CD4-positive, alpha-beta T cell treated with Interleukin-21 for 1 hour (primary cell): ENCODE measurements around the gene ZNF324B.
"Not testable (repeated sequence)": the region's sequence is repeated elsewhere in the genome, so short reads cannot be mapped to it uniquely, and the experiment has no call there.

Source experiments
- DNase-seq: peaks from one replicate; pipeline ENCODE4 v3.0.0-alpha.2; 2020

The ZNF324B gene

DNA sequence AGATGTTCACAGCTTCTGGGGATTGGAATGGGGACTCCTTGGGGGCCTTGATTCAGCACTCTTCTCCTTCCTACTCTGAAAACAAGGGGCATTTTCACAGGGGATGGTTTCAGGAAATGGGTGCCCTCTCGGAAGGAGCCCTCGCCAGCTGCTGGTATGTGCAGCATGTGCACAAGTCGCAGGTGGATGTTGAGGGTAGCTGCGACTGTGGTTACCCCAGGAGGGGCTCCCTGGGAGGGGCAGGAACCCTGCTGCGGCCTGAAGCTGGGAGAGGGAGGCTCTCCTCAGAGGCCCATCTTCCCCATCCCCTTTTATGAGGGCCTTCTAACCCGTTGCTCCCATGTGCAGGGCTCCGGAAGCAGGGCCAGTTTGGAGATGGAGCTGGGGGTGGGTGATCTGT lies 30.9 kb downstream of the ZNF324B start:
- no peak for DNase-seq

DNA sequence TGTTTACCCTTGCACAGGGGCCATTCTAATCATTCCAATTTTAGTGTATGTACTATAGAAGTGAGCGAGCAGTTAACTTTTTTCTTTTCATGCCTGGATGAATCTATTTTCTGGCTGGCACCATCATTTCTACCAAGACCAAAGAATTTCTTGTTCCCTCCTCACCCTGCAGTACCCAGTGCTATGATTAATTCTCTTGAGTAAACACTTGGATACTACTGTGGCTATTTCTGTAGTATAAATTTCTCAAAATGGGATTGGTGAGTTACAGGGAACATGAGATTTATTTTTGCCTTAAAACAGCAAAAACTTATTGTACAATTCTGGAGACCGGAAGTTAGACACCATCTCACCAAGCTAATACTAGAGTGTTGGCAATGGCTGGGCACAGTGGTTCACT lies 32.4 kb downstream of the ZNF324B start:
- DNase-seq: no peak

DNA sequence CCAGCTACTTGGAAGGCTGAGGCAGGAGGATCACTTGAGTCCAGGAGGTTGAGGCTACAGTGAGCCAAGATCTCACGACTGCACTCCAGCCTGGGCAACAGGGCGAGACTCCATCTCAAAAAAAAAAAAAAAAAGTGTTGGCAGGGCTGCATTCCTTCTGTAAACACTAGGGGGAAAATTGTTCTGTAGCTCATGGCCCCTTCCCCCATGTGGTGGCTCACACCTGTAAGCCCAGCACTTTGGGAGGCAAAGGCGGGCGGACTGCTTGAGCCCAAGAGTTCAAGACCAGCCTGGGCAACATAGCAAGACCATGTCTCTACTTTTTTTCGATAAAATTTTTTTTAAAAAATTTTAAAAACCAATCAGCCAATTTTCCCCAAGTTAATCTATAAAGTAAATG lies 32.9 kb downstream of the ZNF324B start:
- DNase-seq: not testable (repeated sequence)

DNA sequence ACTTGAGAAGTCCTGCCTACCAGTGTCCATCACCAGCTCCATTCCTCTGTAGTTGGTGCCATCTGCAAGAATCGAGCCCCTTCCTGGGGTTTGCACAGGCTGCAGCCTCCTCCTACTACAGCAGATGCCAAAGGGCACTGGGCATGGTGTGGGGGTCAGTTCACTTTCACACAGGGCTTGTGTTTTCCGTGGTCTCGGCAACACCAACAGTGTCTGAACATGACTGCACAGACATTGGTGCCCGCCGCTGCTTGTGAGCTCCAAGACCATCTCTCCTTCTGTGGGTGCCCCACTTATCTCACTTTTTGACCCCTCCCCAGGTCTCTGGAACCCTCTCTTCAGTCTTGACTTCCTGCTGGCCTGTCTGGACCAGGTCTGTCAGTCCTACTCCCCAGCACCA lies 40.0 kb downstream of the ZNF324B start:
- no peak for DNase-seq

DNA sequence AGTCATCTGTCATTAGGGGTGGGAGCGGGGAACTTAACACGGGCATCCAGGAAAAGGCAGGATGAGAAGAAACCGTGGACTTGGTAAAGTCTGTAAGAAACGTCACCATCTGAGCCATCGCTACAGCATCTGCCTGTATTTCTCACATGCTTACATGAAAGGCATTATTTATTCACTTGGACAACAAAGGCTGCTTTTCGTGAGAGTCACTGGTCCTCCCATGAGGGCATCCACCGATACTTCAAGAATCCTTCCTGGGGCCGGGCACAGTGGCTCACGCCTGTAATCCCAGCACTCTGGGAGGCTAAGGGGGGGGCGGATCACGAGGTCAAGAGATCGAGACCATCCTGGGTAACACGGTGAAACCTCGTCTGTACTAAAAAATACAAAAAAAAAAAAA lies 40.8 kb downstream of the ZNF324B start:
- no peak for DNase-seq

DNA sequence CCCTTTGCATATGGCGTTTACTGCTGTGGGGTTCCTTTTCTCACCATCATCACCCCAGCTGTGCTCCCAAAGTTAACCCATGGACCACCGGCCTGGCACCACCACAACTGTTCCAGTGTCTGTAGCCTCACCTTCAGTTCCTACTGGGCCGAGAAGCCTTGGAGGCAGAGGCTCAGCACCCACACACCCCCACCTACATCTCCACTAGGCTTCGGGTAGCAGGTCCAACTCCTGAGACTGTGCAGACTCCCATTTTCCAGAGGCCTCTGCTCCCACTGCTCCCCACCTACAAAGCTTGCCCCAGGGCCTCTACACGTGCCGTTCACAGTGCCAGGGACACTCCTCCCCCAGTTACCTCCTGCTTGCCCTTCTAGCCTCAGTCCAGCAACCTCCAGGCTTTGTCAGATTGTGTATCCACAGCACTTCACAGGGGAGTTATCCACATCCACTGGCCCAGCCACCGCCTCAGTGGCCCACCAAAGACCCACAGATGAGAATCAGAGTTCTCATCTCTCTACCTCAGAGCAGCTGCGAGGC lies 46.3 kb downstream of the ZNF324B start:
- no peak for DNase-seq

DNA sequence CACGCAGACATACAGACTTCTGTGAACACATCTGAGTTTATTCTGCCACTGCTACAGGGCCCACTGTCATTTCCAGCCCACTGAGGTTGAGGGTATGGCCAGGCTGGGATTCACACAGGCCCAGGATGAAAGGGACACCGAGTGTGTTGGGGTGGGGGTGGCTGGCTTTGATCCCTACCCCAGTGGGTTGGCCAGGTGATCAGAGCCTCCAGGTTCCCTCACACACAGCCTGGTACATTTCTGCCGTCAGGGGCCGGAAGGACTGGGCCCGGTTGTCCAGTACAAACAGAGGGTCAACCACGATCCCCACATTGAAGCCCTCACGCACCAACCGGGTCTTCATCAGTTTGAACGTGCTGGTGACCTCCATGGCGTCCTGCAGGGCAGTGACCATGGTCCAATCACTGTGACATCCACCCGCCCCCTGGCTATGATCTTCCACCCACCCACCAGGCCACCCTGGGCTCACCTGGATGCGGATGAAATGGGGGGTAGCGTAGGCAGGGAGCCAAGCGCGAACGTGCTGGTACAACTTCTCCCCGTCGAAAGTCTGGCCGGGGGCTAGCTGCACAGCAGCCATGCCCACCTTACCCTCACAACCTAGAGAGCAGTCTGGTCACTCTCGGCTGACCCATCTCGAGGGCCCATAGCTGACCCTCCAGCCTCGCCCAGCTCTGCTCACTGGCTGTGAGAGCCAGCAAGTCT lies 47.0 kb downstream of the ZNF324B start:
- no peak for DNase-seq

DNA sequence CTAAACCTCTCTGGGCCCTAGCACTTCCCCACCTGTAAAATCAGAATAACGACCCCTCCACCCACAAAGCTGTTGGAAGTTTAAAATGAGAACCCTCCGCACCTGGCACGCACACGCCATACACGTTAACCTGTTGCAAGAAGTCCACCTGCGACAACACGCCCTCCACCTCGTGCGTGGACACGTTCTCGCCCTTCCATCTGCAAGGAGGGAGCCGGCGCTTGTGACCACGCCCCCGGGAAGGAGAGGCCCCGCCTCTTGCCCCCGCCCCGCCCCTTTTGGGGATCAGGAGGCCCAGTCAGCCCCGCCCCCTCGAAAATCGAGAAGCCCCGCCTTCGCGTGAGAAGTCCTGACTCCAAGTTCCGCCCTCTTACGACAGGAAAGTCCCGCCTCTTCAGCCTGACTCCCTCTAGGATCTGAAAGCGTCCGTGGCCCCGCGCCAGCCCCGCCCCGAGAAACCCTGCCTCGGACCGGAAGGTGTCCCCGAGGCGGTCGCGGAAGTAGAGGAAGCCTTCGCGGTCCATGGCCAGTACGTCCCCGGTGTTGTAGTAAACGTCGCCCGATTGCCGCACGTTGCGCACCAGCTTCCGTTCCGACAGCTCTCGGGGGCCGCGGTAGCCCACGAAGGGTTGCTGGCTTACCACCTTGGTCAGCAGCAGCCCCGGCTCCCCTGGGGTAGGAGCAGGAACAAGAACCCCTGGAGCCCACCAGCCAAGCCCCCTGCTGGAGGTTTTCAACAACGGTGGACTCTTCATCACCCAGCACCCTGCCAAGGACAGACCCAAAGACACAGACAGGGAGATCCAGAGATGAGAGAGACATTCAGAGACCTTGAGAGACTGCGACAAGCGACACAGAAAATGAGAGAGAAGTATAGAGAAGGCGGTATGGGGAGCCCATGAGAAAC lies 47.9 kb downstream of the ZNF324B start:
- DNase-seq: peak; percentile 97

DNA sequence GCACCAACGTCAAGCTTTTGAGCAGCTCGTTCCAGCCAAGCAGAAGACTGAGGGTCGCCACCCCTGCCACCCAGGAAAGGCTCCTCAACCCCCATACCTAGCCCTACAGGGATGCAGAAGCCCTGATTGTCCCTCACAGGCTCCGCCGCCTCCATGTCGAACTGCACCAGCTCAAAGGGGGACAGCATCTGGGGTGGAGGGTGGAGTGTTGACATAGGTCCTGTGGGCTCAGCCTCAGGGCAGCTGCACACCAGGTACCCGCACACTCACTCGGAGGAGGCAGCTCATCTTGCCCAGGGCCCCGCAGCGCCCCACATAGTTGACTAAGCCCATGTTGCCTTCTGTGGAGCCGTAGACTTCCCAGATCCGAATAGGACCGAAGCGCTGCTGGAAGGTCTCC lies 48.8 kb downstream of the ZNF324B start:
- no peak for DNase-seq
